Activated CD4-positive, alpha-beta T cell treated with anti-CD3 and anti-CD28 coated beads for 24 hours (primary cell): ENCODE results near the gene IL3.

Source experiments
- DNase-seq, 2 donors: peaks; one replicate each; pipeline ENCODE4 v3.0.0-alpha.2; 2020; ENCODE audit warnings: low read depth in 2 of 2

The IL3 gene

GRCh38 chr5:132112111-132112510, 51.7 kb downstream of the IL3 start:
- no peak for DNase-seq
